Glomerular endothelial cell (primary cell): ENCODE data around the gene LIG3. TPM values are rescaled to one million over a fixed set of nuclear protein-coding genes. Genes with fewer than 3 reads are reported as not detected.
"Not testable (repeated sequence)": the region's sequence is repeated elsewhere in the genome, so short reads cannot be mapped to it uniquely, and the experiment has no call there.

Experiments
- DNase-seq: peaks from one replicate; pipeline ENCODE4 v3.0.0-alpha.2; 2011; ENCODE audit warnings: low read depth, low spot score; ENCODE audit errors: extremely low read depth
- total RNA-seq: library from RNA; depleted of rRNA; stranded (reverse); fragments of >200 nt; gene quantifications from 2 replicates; pipeline ENCODE4 v1.2.3, GENCODE V29; 2015

The LIG3 gene
- total RNA-seq, 1 donor from 2014 or later: 24.6 TPM

DNA sequence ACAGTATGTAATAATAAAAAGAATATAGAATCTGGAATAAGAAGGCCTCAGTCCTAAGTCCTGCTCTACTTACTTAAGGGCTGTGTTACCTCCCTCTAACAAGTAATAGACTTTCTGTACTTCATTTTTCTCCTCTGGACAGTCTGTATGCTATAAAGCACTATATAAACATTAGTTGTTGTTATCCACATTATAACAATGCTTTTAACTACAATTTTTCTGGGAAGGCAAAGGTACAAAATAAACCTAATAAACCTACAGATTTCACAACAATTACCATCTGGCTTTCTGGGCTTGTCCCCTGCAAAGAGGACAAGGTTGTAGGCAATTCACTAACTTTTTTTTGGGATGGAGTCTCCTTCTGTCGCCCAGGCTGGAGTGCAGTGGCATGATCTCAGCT, 50.5 kb downstream of the LIG3 start:
- no peak for DNase-seq

DNA sequence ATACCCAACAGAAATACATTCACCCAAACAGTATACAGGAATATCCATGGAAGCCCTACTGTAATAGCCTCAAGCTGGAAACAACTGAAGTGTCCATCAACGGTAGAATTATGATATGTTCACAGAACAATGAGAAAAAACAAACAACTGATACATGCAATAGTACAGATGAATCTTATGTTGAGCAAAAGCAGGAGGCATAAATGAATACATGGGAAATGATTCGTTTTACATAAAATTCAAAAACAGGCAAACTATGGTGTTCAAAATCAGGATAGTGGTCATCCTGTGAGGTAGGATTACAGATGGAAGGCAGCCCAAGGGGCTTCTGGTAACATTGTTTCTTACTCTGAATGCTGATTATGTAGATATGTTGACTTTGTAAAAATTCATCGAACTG, 58.1 kb downstream of the LIG3 start:
- no peak for DNase-seq

DNA sequence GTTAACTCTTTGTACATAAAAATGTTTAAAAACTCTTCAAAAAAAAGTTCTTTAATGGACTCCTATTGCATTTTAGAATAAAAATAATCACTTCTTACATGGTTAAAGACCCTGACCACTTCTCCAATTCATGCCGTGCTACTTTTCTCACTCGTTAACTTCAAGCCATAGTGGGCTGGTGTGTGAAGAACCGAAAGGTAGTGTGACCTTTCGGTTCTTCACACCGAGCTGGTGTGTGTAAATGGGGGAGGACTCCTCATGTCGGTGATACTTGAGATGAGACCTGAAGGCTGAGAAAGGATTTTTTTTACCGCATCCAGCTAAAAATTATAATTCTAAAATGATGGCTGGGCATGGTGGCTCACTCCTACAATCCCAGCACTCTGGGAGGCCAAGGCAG, 61.1 kb downstream of the LIG3 start:
- DNase-seq: no peak

GRCh38 chr17:35044181-35044580, 63.9 kb downstream of the LIG3 start:
- no peak for DNase-seq

- DNase-seq: not testable (repeated sequence)
Observed at GRCh38 chr17:35045458-35045979, 65.2 kb downstream of the LIG3 start.

DNA sequence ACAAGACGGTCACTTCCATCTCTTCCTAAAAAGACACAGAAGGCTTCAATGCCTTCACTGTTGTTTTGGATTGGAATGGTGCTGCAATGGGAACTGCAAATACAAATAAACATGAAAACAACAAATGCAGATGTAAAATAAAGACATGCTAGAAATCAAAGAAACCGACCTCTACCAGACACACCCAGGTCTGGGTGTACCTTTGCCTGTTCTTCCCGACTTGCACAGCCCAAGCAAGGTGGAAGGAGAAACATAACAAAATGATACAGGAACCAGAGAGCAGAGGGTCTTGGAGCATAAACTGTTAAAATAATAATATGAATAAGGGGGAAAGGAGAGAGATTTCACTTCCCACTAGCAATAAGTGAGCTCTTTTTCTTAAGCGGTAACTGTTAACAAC, 65.9 kb downstream of the LIG3 start:
- DNase-seq: no peak

GRCh38 chr17:35046740-35047283, 66.5 kb downstream of the LIG3 start:
- no peak for DNase-seq

DNA sequence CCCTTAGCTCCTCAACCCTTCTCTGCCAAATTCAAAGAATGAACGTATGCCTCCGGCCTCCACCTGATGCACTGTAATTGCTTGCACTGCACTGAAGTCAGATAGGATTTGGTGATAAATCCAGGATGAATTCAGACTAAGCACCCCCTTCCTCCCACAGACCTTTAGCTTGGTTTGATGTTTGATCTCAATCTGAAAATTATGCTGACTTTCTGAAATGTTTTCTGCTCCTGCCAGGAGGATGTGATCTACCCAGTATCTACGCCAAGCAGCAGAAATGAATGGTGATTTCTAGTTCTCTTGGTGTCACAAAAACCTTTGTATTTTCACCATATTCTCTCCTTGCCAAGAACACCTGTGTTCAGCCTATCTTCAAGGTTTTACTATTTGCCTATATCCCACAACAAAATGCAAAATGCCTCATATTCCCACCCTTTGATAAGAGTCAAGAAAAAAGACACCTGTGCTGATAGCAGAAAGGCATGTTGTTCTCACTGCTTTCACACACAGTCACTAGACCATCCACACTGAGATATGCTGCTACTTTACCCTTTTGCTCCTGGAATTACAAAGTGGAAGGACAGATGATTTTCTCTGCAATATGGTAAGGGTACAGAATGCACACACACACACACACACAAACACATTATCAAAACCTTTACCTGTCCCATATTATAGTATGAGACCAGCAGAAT, 68.5 kb downstream of the LIG3 start:
- DNase-seq: no peak

GRCh38 chr17:35050170-35050569, 69.9 kb downstream of the LIG3 start:
- no peak for DNase-seq

DNA sequence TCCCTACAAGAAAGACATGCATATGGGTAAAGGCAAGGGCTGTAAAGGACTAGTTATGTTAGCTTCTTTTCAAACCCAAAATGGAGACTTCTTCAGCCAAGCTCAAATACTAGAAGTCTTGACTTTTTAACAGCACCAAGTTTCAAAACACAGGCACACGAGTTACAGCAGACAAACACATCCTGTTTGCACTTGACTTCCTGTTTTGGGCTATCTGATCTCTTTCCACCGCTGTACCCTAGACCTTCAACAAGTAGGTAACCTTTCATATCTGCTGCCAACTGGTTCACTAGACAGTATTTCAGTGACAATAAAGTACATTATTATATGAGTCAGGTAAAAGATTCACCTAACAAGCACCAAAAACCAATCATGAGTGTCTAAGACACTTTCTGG, 70.9 kb downstream of the LIG3 start:
- no peak for DNase-seq

DNA sequence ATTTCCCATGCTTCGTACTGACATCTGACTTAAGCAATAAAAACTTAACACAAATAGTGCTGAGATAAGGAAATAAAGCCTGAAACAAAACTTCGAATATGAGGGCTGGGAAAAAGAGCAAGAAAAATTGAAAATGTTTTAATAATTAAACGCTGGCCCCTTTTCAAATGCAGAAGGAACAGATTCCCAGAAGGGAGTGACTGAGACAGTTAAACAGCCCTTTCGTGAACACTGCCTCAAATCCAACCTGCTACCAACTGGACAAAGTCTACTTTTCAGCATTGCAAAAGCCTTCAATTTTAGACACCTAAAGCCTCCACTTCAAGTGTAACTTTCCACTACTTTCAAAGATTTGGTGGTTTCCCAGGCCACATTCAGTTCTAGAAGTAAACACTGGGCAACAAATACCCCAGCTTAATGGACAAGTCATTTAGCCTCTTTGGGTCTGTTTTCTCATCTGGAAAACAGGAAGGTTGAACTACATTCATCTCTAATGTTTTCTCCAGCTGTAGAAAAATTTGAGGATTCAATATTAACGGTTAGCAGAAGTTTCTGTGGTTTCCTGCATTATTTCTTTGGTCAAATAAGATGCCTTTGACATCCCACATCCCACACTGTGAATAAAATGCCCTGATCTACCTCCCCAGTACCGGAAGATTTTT, 71.4 kb downstream of the LIG3 start:
- no peak for DNase-seq

DNA sequence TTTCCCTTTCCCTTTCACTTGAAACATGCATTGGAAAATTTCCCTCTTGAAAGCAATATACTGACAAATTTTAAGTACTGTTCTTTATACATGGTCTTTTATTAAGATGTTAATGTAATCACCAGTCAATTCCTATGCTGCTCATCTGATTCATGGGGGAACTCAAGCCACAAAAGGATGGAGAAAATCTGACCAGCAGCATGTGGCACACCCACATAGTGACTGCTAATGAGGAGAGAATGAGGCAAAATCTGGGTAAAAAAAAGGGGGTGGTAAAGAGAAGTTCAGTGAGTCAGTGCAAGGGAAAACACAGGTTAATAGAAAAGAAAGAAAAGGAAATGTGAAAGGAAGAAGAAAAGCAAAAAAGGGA, 71.9 kb downstream of the LIG3 start:
- DNase-seq: no peak

GRCh38 chr17:35052780-35053179, 72.5 kb downstream of the LIG3 start:
- no peak for DNase-seq

- no peak for DNase-seq
Observed at GRCh38 chr17:35053204-35053603, 72.9 kb downstream of the LIG3 start.

- no peak for DNase-seq
Observed at GRCh38 chr17:35056013-35056412, 75.7 kb downstream of the LIG3 start.

DNA sequence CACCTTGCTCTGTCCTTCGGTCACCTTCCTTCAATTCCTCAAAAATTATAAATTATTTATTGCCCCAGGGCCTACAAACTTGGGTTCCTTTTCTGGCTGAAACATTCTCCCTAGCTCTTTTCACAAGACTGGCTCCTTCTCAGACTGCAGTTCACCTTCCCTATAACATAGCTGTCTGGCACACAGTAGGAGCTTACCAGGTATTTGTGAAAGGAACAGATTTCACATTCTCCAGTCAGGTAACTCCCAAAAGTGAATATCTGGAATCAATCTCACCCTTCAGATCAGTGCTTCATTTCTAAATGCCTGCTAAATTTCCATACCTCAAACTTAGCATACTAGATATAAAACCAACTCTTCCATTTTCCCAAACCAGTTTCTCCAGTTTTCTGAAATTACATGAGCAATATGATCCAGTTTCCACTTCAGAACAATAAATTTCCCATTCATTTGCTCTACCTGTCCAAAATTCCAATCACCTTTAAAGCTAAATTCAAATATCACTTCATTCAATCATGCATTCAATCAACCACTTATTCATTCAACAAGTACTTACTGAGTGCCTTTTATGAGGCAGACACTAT, 77.1 kb downstream of the LIG3 start:
- DNase-seq: no peak

Other genes starting within 250 kb of the LIG3 start
- gene CCT6B, start 19.1 kb upstream of the LIG3 start, total RNA-seq: 0.44 and 1.8 TPM in 2 replicates
- gene ZNF830, start 19.0 kb upstream of the LIG3 start, total RNA-seq: 10.2 and 11.4 TPM in 2 replicates
- 11.5 and 16.0 TPM in 2 replicates for gene RFFL, start 83.2 kb downstream of the LIG3 start, total RNA-seq
- 9.5 and 15.9 TPM in 2 replicates for gene RAD51D, start 139.3 kb downstream of the LIG3 start, total RNA-seq
- gene FNDC8, start 141.1 kb downstream of the LIG3 start, total RNA-seq: not detected in 2 replicates
- 11.8 and 20.7 TPM in 2 replicates for gene NLE1, start 161.8 kb downstream of the LIG3 start, total RNA-seq
- 0.12 TPM in 1 of 2 replicates, not detected in the other for gene UNC45B, start 167.3 kb downstream of the LIG3 start, total RNA-seq
- not detected in 2 replicates for gene SLC35G3, start 213.9 kb downstream of the LIG3 start, total RNA-seq